Activated CD8-positive, alpha-beta T cell treated with anti-CD3 and anti-CD28 coated beads for 36 hours (primary cell): ENCODE results near the gene NR2F1-AS1. TPM values are rescaled to one million over a fixed set of nuclear protein-coding genes. Genes with fewer than 3 reads are reported as not detected.

Experiments
- ATAC-seq: fragments of 200-7000 bp; cut with Tn5 transposase; one replicate; pipeline ENCODE4 v1.10.0; 2021; ENCODE audit warnings: mild to moderate bottlenecking, moderate library complexity
- CTCF ChIA-PET: fragments of 350-600 bp; sonication (Branson Sonifier 250); formaldehyde crosslinking; loops from one replicate; lab custom pipeline; 2021; ENCODE audit warnings: antibody characterized with exemption; lab: Charles Lee
- POLR2A ChIA-PET: fragments of 350-600 bp; sonication (Branson Sonifier 250); formaldehyde crosslinking; loops from one replicate; lab custom pipeline; 2021; ENCODE audit warnings: antibody characterized with exemption; lab: Charles Lee
- DNase-seq: peaks from one replicate; pipeline ENCODE4 v3.0.0-alpha.2; 2020
- H3K27ac Mint-ChIP-seq: one replicate; pipeline ENCODE4 v1.8.0; 2021; ENCODE audit warnings: mild to moderate bottlenecking, mixed read lengths
- H3K27me3 Mint-ChIP-seq: one replicate; pipeline ENCODE4 v1.8.0; 2021; ENCODE audit warnings: mixed read lengths
- H3K36me3 Mint-ChIP-seq: one replicate; pipeline ENCODE4 v1.8.0; 2021; ENCODE audit warnings: low read depth, mixed read lengths
- H3K4me1 Mint-ChIP-seq: one replicate; pipeline ENCODE4 v1.8.0; 2021; ENCODE audit warnings: low read depth, mixed read lengths
- H3K4me3 Mint-ChIP-seq: one replicate; pipeline ENCODE4 v1.8.0; 2021; ENCODE audit warnings: mild to moderate bottlenecking, moderate library complexity, mixed read lengths
- H3K9me3 Mint-ChIP-seq: one replicate; pipeline ENCODE4 v1.8.0; 2021; ENCODE audit warnings: mixed read lengths
- CTCF ChIP-seq: fragments of 200-600 bp; IDR thresholded peaks from one replicate; pipeline ENCODE4 v1.8.0; 2022; ENCODE audit warnings: antibody characterized with exemption, mild to moderate bottlenecking
- intact Hi-C: fragments of 100-400 bp; cut with micrococcal nuclease; formaldehyde crosslinking; loops from one replicate; pipeline ENCODE4 v1.10.0; 2022
- total RNA-seq, 2 experiments: library from RNA; stranded (reverse); gene quantifications; one replicate each; pipeline ENCODE4 v1.2.3, GENCODE V29; 2021

Gene NR2F1-AS1
- total RNA-seq, 2 experiments from 2014 or later: not detected

DNA sequence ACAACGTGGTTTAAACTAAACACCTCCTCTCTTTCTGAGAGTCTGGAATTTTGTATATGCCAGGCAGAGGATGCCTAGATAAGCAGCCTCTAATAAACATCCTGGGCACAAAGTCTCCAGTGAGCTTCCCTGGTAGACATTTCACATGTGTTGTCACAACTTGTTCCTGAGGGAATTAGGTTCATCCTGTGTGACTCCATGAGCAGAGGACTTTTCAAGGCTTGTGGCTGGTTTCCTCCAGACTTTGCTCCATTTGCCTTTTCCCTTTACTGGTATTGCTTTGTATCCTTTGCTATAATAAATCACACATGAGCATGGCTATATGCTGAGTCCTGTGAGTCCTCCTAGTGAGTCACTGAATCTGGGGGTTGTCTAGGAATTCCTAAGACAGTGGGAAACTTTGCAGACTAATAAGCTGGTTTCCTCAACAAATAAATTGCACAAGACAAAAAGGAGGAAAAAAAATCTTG is 77.4 kb downstream of the NR2F1-AS1 start:
- ATAC-seq: no peak
- no peaks in the 10 kb centered on the region for H3K4me1 Mint-ChIP-seq
- peaks cover 8% of the 10 kb centered on the region for H3K27me3 Mint-ChIP-seq
- H3K27ac Mint-ChIP-seq: no peak overlapping the region
- H3K36me3 Mint-ChIP-seq: no peaks in the 10 kb centered on the region
- no peak overlapping the region for H3K4me3 Mint-ChIP-seq
- no peaks in the 10 kb centered on the region for H3K9me3 Mint-ChIP-seq
- ChIA-PET CTCF (no interaction called here), POLR2A (no interaction called here)
- no peak for DNase-seq
- intact Hi-C loops: no loop called here
- no peak for TF ChIP-seq CTCF

DNA sequence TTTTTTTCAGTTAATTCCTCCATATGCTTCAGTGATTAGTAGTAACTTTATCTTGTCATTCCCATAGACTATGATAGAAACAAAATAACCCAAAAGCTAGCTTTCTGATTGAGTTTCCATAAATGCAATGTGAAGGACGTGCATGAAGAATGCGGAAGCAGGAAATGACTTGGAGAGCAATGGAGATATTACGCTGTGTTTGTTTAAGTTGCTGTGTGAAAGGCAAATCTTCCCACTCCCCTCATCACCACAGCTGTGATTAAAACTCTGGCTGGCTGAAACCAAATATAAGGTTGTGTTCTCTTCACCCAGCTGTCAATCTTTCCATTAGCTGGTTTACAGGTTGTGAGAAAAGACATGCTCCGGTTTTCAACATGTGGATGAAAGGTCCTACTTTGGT is 83.9 kb downstream of the NR2F1-AS1 start:
- Mint-ChIP-seq H3K9me3 (no peaks in the 10 kb centered on the region), H3K36me3 (no peaks in the 10 kb centered on the region), H3K27ac (no peak overlapping the region), H3K4me3 (no peak overlapping the region), H3K4me1 (no peaks in the 10 kb centered on the region), H3K27me3 (peaks cover 8% of the 10 kb centered on the region)
- ATAC-seq (no peak), DNase-seq (no peak)
- ChIA-PET POLR2A (no interaction called here), CTCF (no interaction called here)
- intact Hi-C loops: no loop called here
- TF ChIP-seq CTCF: no peak

- intact Hi-C loops: no loop called here
- ChIA-PET CTCF (no interaction called here), POLR2A (no interaction called here)
- H3K4me1 Mint-ChIP-seq: no peaks in the 10 kb centered on the region
- ATAC-seq: no peak
- no peaks in the 10 kb centered on the region for H3K36me3 Mint-ChIP-seq
- peaks cover 8% of the 10 kb centered on the region for H3K9me3 Mint-ChIP-seq
- no peak overlapping the region for H3K27ac Mint-ChIP-seq
- H3K4me3 Mint-ChIP-seq: no peak overlapping the region
- TF ChIP-seq CTCF: no peak
- no peak for DNase-seq
- no peaks in the 10 kb centered on the region for H3K27me3 Mint-ChIP-seq
Observed at GRCh38 chr5:93479982-93480509, 101.0 kb downstream of the NR2F1-AS1 start.

DNA sequence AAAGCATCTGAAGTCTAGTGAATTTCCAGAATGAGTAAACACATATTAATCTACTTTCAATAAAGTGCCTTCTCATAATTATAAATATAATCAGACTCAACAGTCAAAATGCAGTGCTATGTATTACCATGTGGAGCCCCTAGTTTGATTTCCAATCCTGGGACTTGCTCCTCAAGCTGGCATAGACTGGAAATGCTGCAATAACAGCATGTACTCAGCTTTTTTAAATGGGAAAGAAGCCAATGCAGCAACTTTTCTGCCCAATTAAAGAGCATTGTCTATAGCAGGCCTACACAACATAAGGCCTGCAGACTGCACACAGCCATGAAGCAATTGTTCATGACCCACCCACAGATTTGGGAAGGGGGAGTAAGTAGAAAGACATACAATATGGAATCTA is 103.2 kb downstream of the NR2F1-AS1 start:
- no peak for TF ChIP-seq CTCF
- intact Hi-C loops: no loop called here
- no peaks in the 10 kb centered on the region for H3K27me3 Mint-ChIP-seq
- CTCF ChIA-PET: no interaction called here
- ATAC-seq (no peak), DNase-seq (no peak)
- no peak overlapping the region for H3K27ac Mint-ChIP-seq
- no peak overlapping the region for H3K4me3 Mint-ChIP-seq
- POLR2A ChIA-PET: no interaction called here
- H3K9me3 Mint-ChIP-seq: peaks cover 8% of the 10 kb centered on the region
- no peaks in the 10 kb centered on the region for H3K36me3 Mint-ChIP-seq
- H3K4me1 Mint-ChIP-seq: no peaks in the 10 kb centered on the region

DNA sequence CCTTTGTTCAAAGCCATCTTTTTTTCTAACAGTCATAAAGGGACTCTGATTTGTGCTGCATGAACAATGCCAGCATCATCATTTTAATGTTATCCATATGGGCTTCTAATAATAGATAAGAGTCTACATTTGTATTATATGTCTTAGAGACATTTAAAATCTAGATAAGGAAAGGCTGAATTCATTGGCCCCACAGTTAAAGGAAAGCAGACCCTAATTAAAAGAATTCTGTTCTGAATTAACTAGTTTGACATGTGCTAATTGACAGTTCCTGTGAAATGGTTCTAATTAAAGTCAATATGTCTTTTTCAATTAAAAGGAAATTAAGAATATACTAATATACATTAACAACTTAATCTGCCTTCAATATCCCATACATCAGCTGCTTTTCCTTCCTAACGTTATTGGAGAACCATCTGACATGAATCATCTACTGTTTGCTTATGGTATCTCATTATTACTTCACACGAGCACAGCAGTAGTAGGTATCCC is 104.7 kb downstream of the NR2F1-AS1 start:
- ATAC-seq (no peak), DNase-seq (no peak)
- Mint-ChIP-seq H3K36me3 (no peaks in the 10 kb centered on the region), H3K27me3 (no peaks in the 10 kb centered on the region), H3K27ac (no peak overlapping the region), H3K4me1 (no peaks in the 10 kb centered on the region), H3K4me3 (no peak overlapping the region), H3K9me3 (peaks cover 8% of the 10 kb centered on the region)
- intact Hi-C loops: no loop called here
- POLR2A ChIA-PET: no interaction called here
- TF ChIP-seq CTCF: no peak
- CTCF ChIA-PET: no interaction called here
